ENCODE results near the gene OR6J1. TPM values are rescaled to one million over a fixed set of nuclear protein-coding genes. Genes with fewer than 3 reads are reported as not detected.

The OR6J1 gene
- total and polyA plus RNA-seq, 2 donors (not counting 3 experiments of a cell fraction or from before 2014, with no cell fraction given) = not detected

DNA sequence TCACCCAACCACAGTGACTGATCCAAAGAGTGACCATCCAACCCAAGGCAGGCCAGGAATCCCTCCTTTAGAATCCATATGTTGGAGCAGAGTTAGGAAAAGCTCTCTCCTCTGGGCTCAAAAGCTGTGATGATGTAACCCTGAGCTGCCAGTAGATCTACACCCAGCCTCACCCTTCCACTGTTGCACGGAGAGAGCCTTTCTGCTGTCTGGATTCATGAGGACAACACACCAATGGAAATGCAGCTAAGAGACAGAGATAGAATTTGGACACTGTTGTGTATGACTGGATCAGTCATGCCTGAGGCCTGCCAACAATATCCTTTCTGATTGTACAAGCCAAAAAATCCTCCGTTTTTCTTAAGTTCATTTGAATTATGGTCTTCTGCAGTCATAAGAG lies 4.4 kb upstream of the OR6J1 start:
- Histone ChIP-seq H3K4me3 (replicated peaks in 1 of 3; ENCODE audit: insufficient read depth in 1 of 3, low read depth in 1 of 3, low read length in 3 of 3) (no peak overlapping the region), H3K9me1 (replicated peaks; ENCODE audit: control insufficient read depth, extremely low read depth, insufficient read depth, low read length) (no peaks in the 10 kb centered on the region), H3K27ac (ENCODE audit: insufficient read depth, low read depth, low read length) (no peak overlapping the region), H3K9me3 (replicated peaks; ENCODE audit: control insufficient read depth, insufficient read depth, low read length) (no peaks in the 10 kb centered on the region), H4K20me1 (replicated peaks; ENCODE audit: control insufficient read depth, extremely low read depth, insufficient read depth, low read length) (no peaks in the 10 kb centered on the region), H3K79me2 (ENCODE audit: control insufficient read depth, insufficient read depth, low read length) (no peaks in the 10 kb centered on the region), H3K4me1 (ENCODE audit: control insufficient read depth, extremely low read depth, insufficient read depth, low read length) (peaks cover 3% of the 10 kb centered on the region), H3K4me2 (ENCODE audit: insufficient read depth, low read length) (no peak overlapping the region), H3K36me3 (ENCODE audit: control insufficient read depth in 2 of 2, extremely low read depth in 1 of 2, insufficient read depth in 2 of 2, low read length in 2 of 2) (no peaks in the 10 kb centered on the region), H3K27me3 (ENCODE audit: control insufficient read depth in 2 of 2, insufficient read depth in 2 of 2, low read length in 2 of 2) (no peaks in the 10 kb centered on the region), H3K9ac (replicated peaks; ENCODE audit: extremely low read depth, insufficient read depth, low read length) (no peak overlapping the region), H2AFZ (ENCODE audit: low read depth, low read length) (no peak overlapping the region)
- dilution Hi-C loops (cut with MboI; ENCODE audit: extremely low pct_ligation_motif_present, low sequenced_read_pairs) = no loop called here
- BruUV-seq (replicated peaks) = no TSS peak
- ChIA-PET POLR2A (no interaction called here), CTCF (interaction anchor here (1.1 to 1.3 kb wide), 4 partner anchors 10 to 82 kb away, joined by 3 to 7 read pairs (median 4); no protein-coding TSS in a partner anchor)
- intact Hi-C loops (cut with micrococcal nuclease) = no loop called here
- TF ChIP-seq FOS (IDR thresholded peaks at IDR 0.05; ENCODE audit: borderline replicate concordance, insufficient read depth, low read length) (no peak), POLR2AphosphoS5 (IDR thresholded peaks at IDR 0.05; ENCODE audit: insufficient read depth, low read depth, low read length) (no peak), POLR2A (IDR thresholded peaks at IDR 0.05; ENCODE audit: low read depth, low read length) (no peak), JUN (IDR thresholded peaks at IDR 0.05; ENCODE audit: borderline replicate concordance, insufficient read depth, insufficient read length, low read depth) (no peak), GATA2 (IDR thresholded peaks at IDR 0.05; ENCODE audit: insufficient read depth, insufficient read length, low read depth, low read length) (no peak), MYC (IDR thresholded peaks at IDR 0.05; ENCODE audit: low read depth, low read length) (no peak), EZH2 (IDR thresholded peaks at IDR 0.05; ENCODE audit: borderline replicate concordance, low read depth, low read length, severe bottlenecking) (no peak)
- TF ChIP-seq, protein P1, sequence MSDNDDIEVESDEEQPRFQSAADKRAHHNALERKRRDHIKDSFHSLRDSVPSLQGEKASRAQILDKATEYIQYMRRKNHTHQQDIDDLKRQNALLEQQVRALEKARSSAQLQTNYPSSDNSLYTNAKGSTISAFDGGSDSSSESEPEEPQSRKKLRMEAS (IDR thresholded peaks at IDR 0.05; ENCODE audit: insufficient read depth, insufficient read length) = no peak
- TF ChIP-seq, protein P2, sequence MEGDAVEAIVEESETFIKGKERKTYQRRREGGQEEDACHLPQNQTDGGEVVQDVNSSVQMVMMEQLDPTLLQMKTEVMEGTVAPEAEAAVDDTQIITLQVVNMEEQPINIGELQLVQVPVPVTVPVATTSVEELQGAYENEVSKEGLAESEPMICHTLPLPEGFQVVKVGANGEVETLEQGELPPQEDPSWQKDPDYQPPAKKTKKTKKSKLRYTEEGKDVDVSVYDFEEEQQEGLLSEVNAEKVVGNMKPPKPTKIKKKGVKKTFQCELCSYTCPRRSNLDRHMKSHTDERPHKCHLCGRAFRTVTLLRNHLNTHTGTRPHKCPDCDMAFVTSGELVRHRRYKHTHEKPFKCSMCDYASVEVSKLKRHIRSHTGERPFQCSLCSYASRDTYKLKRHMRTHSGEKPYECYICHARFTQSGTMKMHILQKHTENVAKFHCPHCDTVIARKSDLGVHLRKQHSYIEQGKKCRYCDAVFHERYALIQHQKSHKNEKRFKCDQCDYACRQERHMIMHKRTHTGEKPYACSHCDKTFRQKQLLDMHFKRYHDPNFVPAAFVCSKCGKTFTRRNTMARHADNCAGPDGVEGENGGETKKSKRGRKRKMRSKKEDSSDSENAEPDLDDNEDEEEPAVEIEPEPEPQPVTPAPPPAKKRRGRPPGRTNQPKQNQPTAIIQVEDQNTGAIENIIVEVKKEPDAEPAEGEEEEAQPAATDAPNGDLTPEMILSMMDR (IDR thresholded peaks at IDR 0.05; ENCODE audit: extremely low read depth in 1 of 2, insufficient read depth in 1 of 2, low read depth in 1 of 2, low read length in 2 of 2) = no peak
- FAIRE-seq (no peak), DNase-seq (ENCODE audit: low read depth, low spot score) (no peak)
